HUES64 (cell line): Measurements from ENCODE around the gene SAMD13.
"Not testable (repeated sequence)": the region's sequence is repeated elsewhere in the genome, so short reads cannot be mapped to it uniquely, and the experiment has no call there.

Experiments
- H3K27ac ChIP-seq: 2 replicates; pipeline ENCODE4 v1.7.0; 2013; ENCODE audit warnings: low read depth, low read length, inconsistent platforms
- H3K27me3 ChIP-seq: 2 replicates; pipeline ENCODE4 v1.6.1; 2013; ENCODE audit warnings: mild to moderate bottlenecking, low read length; ENCODE audit not compliant: insufficient read depth
- H3K36me3 ChIP-seq: 2 replicates; pipeline ENCODE4 v1.6.1; 2013; ENCODE audit warnings: mild to moderate bottlenecking, low read length; ENCODE audit not compliant: insufficient read depth
- H3K4me1 ChIP-seq: 2 replicates; pipeline ENCODE4 v1.6.1; 2013; ENCODE audit warnings: mild to moderate bottlenecking, low read length, moderate library complexity; ENCODE audit not compliant: insufficient read depth
- H3K4me3 ChIP-seq: 2 replicates; pipeline ENCODE4 v1.5.1; 2013; ENCODE audit warnings: mild to moderate bottlenecking, low read length, moderate library complexity
- H3K9ac ChIP-seq: 2 replicates; pipeline ENCODE4 v1.6.1; 2013; ENCODE audit warnings: mild to moderate bottlenecking, low read depth, low read length
- H3K9me3 ChIP-seq: 2 replicates; pipeline ENCODE4 v1.6.1; 2013; ENCODE audit warnings: low read depth, low read length; ENCODE audit not compliant: insufficient read depth
- WGBS: fragments of 150-250, 120-280 bp; methylation state at CpG from one replicate; pipeline ENCODE4 v1.1.7; 2013; ENCODE audit warnings: missing lambda C conversion rate; 5-methylcytosine and 5-hydroxymethylcytosine counted together

The SAMD13 gene

DNA sequence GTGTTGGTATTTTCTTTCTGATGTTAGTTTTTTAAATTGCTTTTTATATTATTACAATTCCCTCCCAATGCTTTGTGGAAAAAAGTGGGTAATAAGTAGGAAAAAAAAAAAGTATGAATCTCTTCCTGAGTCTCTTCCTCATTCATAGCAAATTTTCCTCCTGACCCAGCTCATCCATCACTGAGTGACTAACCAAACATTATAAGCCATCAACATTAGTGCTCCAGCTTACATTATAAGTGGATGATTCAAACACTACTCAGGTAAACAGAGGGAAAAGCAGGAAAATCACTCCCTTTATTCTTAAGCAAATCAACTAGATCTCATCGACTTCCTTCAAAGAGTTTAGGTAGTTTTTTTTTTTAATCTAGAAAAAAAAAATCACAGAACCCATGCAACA, 15.4 kb upstream of the SAMD13 start:
- H3K9ac ChIP-seq, result no peak overlapping the region
- H3K27me3 ChIP-seq, result no peaks in the 10 kb centered on the region
- WGBS, result no CpG with 5 or more reads among the region's 1 CpG
- H3K9me3 ChIP-seq, result peaks cover 32% of the 10 kb centered on the region
- H3K27ac ChIP-seq, result no peak overlapping the region
- no peaks in the 10 kb centered on the region; the same call in 1 of the 2 replicates for H3K36me3 ChIP-seq
- no peaks in the 10 kb centered on the region for H3K4me1 ChIP-seq
- no peak overlapping the region for H3K4me3 ChIP-seq

GRCh38 chr1:84287389-84287788, 14.1 kb upstream of the SAMD13 start:
- H3K36me3 ChIP-seq, H3K9ac ChIP-seq, H3K4me3 ChIP-seq, H3K27ac ChIP-seq, H3K4me1 ChIP-seq, H3K27me3 ChIP-seq: not testable (repeated sequence)
- WGBS, result 64% methylated on average over 3 of the region's 3 CpGs
- peaks cover 32% of the 10 kb centered on the region for H3K9me3 ChIP-seq

DNA sequence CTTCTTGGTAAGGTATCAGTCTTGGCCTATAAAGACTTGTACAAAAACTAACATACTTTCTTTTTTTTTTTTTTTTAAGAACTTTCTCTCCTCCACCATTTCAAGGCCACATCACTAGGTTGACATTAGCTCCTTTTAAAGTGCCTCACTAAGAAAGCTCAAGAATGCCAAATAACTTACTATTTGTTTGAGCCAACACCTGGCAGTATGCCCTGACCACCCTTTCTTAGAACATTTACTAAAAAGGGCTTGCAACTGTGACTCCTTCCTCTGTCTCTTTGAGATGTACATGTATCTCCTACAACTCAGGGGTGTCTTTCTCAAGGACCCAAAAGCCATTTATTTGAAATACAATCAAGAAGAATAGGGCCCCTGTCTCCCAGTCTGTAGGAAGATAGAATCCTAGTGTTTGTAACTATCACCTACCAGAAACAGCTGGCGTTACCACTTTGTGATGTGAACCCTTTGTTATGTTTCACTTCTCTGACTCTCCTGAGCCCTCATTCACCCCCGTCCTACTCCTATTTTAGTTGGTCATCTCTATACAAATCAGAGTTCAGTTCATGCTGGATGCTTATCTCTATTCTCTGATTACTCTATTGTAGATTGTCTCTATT, 12.2 kb upstream of the SAMD13 start:
- H3K27me3 ChIP-seq, result no peaks in the 10 kb centered on the region
- H3K36me3 ChIP-seq, result no peaks in the 10 kb centered on the region; the same call in 1 of the 2 replicates
- peak overlapping the region; percentile 51; the same call in 1 of the 2 replicates for H3K27ac ChIP-seq
- no peak overlapping the region for H3K4me3 ChIP-seq
- H3K4me1 ChIP-seq, result no peaks in the 10 kb centered on the region
- 79% methylated on average over 2 of the region's 2 CpGs for WGBS
- H3K9ac ChIP-seq, result no peak overlapping the region
- H3K9me3 ChIP-seq, result peaks cover 32% of the 10 kb centered on the region

DNA sequence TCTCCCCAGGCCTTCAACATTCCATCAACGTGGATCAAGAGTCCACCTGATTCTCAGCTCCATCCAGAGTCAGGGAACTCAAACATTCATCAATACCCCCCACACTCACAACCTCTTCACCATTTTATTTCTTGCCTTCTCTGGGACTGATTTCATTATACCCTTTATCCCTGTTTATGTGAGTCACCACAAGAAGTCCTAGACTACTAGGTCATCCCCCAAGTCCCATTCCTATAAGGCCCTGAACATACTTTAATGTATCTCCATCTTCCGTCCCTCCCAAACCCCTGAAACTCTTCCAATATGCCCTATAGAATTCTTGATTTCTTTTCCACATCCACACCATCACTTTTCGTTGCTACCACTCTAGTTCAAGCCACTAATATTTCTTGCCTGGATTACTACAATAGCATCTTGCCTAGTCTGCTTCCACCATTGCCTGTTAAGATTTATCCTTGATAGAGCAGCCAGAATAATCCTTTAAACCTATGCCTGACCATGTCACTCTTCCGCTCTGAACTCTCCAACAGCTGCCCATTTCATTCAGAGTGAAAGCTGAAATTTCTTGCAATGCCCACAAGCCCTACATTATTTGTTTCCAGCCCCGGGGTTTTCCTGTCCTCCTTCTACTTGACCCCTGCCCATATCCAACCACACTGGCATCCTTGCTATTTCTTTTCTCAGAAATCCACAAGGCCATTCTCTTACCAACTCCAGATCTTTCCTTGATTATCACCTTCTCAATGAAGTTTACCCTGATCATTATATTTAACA, 9.4 kb upstream of the SAMD13 start:
- Histone ChIP-seq H3K27ac (no peak overlapping the region), H3K9me3 (peaks cover 23% of the 10 kb centered on the region), H3K27me3 (no peaks in the 10 kb centered on the region), H3K4me3 (no peak overlapping the region), H3K4me1 (no peaks in the 10 kb centered on the region), H3K9ac (no peak overlapping the region), H3K36me3 (no peaks in the 10 kb centered on the region)
- WGBS, result 89% methylated on average over 5 of the region's 5 CpGs

- no peak overlapping the region for H3K4me3 ChIP-seq
- H3K9me3 ChIP-seq, result peaks cover 7% of the 10 kb centered on the region
- no peaks in the 10 kb centered on the region for H3K4me1 ChIP-seq
- no peak overlapping the region for H3K9ac ChIP-seq
- H3K36me3 ChIP-seq, result no peaks in the 10 kb centered on the region
- no peaks in the 10 kb centered on the region for H3K27me3 ChIP-seq
- H3K27ac ChIP-seq, result no peak overlapping the region
- WGBS, result 84% methylated on average over 1 of the region's 2 CpGs
Observed at GRCh38 chr1:84293766-84294165, 7.7 kb upstream of the SAMD13 start.

GRCh38 chr1:84294751-84295150, 6.8 kb upstream of the SAMD13 start:
- no peak overlapping the region for H3K4me3 ChIP-seq
- no peak overlapping the region for H3K27ac ChIP-seq
- no peaks in the 10 kb centered on the region for H3K36me3 ChIP-seq
- peaks cover 3% of the 10 kb centered on the region for H3K4me1 ChIP-seq
- WGBS, result 90% methylated on average over 3 of the region's 3 CpGs
- no peak overlapping the region for H3K9ac ChIP-seq
- H3K27me3 ChIP-seq, result no peaks in the 10 kb centered on the region
- peaks cover 6% of the 10 kb centered on the region; the same call in 1 of the 2 replicates for H3K9me3 ChIP-seq

GRCh38 chr1:84297546-84298244, 3.8 kb upstream of the SAMD13 start:
- Histone ChIP-seq H3K9ac (no peak overlapping the region), H3K27me3 (no peaks in the 10 kb centered on the region), H3K9me3 (peaks cover 6% of the 10 kb centered on the region; the same call in 1 of the 2 replicates), H3K36me3 (no peaks in the 10 kb centered on the region), H3K27ac (no peak overlapping the region), H3K4me3 (peak overlapping the region; percentile 99), H3K4me1 (peaks cover 32% of the 10 kb centered on the region)
- 90% methylated on average over 10 of the region's 10 CpGs for WGBS

DNA sequence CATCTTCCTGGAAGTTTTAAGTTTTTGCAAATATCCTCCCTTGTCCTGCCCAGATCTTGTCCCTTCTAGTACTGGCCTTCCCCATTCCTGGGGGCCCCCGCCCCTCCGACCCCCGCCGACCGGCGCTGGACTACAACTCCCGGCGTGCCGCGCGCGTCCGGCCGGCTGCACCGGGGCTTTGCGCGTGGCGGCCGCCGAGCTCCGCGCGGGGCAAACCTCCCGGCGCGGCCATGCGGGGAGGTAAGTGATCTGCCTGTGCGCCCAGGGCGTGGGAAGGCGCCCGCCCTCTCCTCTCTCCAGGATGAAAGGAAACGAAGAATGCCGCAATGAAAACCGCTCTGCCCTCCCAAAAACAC, 3.2 kb upstream of the SAMD13 start:
- peak overlapping the region; percentile 92 for H3K9ac ChIP-seq
- peak overlapping the region; percentile 99 for H3K4me3 ChIP-seq
- H3K9me3 ChIP-seq, result peaks cover 6% of the 10 kb centered on the region; the same call in 1 of the 2 replicates
- H3K36me3 ChIP-seq, result no peaks in the 10 kb centered on the region
- H3K4me1 ChIP-seq, result peaks cover 37% of the 10 kb centered on the region
- WGBS, result under 1% methylated on average over 34 of the region's 34 CpGs
- H3K27ac ChIP-seq, result no peak overlapping the region
- no peaks in the 10 kb centered on the region for H3K27me3 ChIP-seq

DNA sequence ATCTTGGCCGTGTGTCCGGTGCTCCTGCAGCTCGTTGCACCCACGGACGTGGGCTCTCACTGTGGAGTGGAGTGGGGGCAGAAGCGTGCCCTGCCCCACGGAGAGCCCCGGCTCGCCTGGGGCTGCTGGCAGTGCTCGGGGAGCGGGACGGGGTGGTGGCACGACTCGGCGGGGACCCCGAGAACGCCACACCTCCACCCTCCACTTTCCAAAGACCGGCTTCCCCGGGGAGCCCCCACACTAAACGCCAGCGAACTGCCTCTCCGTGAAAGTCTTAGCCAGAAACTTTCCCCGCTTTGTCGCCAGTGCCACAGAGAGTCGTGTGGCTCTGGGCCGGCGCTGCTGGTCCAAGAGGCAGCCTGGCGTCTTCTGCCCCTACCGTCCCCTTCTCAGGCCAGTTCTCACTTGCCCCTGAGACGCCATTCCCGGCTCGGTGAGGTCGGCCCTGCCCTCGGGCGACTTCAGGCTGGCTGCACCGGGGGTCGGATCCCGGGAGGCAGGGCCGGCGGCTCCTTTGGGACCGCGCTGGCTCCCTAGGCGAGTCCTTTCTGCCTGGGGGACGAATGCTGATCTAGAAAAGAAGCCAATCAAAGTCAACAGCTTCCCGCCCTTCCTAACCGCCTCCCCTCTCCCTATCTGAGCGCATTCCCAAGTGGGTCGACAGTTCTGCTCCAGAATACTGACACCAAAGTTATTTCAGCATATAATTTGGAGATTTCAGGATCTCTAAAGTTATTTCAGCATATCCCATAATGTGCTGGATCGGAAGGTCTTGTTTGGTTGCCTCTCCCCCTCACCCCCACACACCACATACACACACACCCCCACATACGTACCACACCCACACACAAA, 2.6 kb upstream of the SAMD13 start:
- peaks cover 6% of the 10 kb centered on the region; the same call in 1 of the 2 replicates for H3K9me3 ChIP-seq
- H3K4me3 ChIP-seq, result peak overlapping the region; percentile 99
- no peak overlapping the region for H3K27ac ChIP-seq
- H3K9ac ChIP-seq, result peak overlapping the region; percentile 92
- WGBS, result 3% methylated on average over 50 of the region's 50 CpGs
- peaks cover 43% of the 10 kb centered on the region for H3K4me1 ChIP-seq
- no peaks in the 10 kb centered on the region for H3K36me3 ChIP-seq
- H3K27me3 ChIP-seq, result no peaks in the 10 kb centered on the region

GRCh38 chr1:84299536-84300170, 1.9 kb upstream of the SAMD13 start:
- Histone ChIP-seq H3K36me3 (no peaks in the 10 kb centered on the region), H3K9ac (no peak overlapping the region), H3K4me3 (peak overlapping the region; percentile 99), H3K27ac (no peak overlapping the region), H3K27me3 (no peaks in the 10 kb centered on the region), H3K9me3 (peaks cover 6% of the 10 kb centered on the region; the same call in 1 of the 2 replicates), H3K4me1 (peaks cover 43% of the 10 kb centered on the region)
- WGBS, result 38% methylated on average over 3 of the region's 4 CpGs
